HEK293 (cell line): Measurements from ENCODE around the gene ACOT9.

Source experiments
- CTCF ChIA-PET: fragments of 350-600 bp; formaldehyde crosslinking; extraction: SDS; loops from one replicate; lab custom pipeline; 2021; ENCODE audit warnings: antibody characterized with exemption; lab: Yijun Ruan, JAX
- POLR2A ChIA-PET: fragments of 300-600 bp; formaldehyde crosslinking; extraction: SDS; loops from one replicate; lab custom pipeline; 2020; ENCODE audit warnings: antibody characterized with exemption, inconsistent platforms; lab: Yijun Ruan, JAX
- H3K27ac ChIP-seq: fragments of 200-500 bp; sonication (Bioruptor generic); 2 replicates; pipeline ENCODE4 v1.5.1; 2014; ENCODE audit warnings: low read depth, low read length, control low read depth, inconsistent platforms; ENCODE audit errors: extremely low read depth
- H3K36me3 ChIP-seq, 2 experiments: fragments of 200-500 bp in 1 of 2; sonication (Bioruptor generic) in 1 of 2; 1 replicate in 1 of 2; 2 replicates in 1 of 2; pipeline ENCODE4 v1.5.1; 2014 to 2017; ENCODE audit warnings: inconsistent platforms in 2 of 2, low read length in 2 of 2; ENCODE audit not compliant: control insufficient read depth in 2 of 2, insufficient read depth in 1 of 2
- H3K4me1 ChIP-seq: fragments of 200-500 bp; sonication (Bioruptor generic); 2 replicates; pipeline ENCODE4 v1.5.1; 2014; ENCODE audit warnings: mild to moderate bottlenecking, low read length, inconsistent platforms; ENCODE audit not compliant: control insufficient read depth, insufficient read depth
- H3K4me3 ChIP-seq: 2 replicates; pipeline ENCODE4 v1.5.1; 2011; ENCODE audit warnings: low read depth, mild to moderate bottlenecking, control low read depth, low read length, moderate library complexity
- H3K9me3 ChIP-seq: fragments of 200-500 bp; sonication (Bioruptor generic); 2 replicates; pipeline ENCODE4 v1.5.1; 2014; ENCODE audit warnings: low read depth, low read length, inconsistent platforms; ENCODE audit not compliant: control insufficient read depth, insufficient read depth
- GFI1B ChIP-seq: fragments of 450-650 bp; formaldehyde crosslinking; IDR thresholded peaks from 2 replicates; pipeline ENCODE4 v1.5.1; 2016; ENCODE audit warnings: missing biosample characterization, missing genetic modification characterization
- HOXA7 ChIP-seq: sonication (generic); formaldehyde crosslinking; IDR thresholded peaks from 2 replicates; pipeline ENCODE4 v1.8.1; 2022; ENCODE audit warnings: missing genetic modification reagents, borderline replicate concordance
- RBAK ChIP-seq: fragments of 450-650 bp; formaldehyde crosslinking; IDR thresholded peaks from 2 replicates; pipeline ENCODE4 v1.5.1; 2016; ENCODE audit warnings: missing biosample characterization, missing genetic modification characterization
- SCRT1 ChIP-seq: fragments of 450-650 bp; formaldehyde crosslinking; IDR thresholded peaks from 2 replicates; pipeline ENCODE4 v1.5.1; 2016; ENCODE audit warnings: missing biosample characterization, missing genetic modification characterization, borderline replicate concordance
- TCF7L2 ChIP-seq: IDR thresholded peaks from 2 replicates; pipeline ENCODE4 v1.6.1; 2011; ENCODE audit warnings: low read depth, mild to moderate bottlenecking, inconsistent platforms, low read length, moderate library complexity, borderline replicate concordance
- YY1 ChIP-seq: fragments of 450-650 bp; formaldehyde crosslinking; IDR thresholded peaks from 2 replicates; pipeline ENCODE4 v1.5.1; 2018; ENCODE audit warnings: missing biosample characterization, missing genetic modification characterization
- ZNF350 ChIP-seq: fragments of 450-650 bp; formaldehyde crosslinking; IDR thresholded peaks from 2 replicates; pipeline ENCODE4 v1.5.0; 2017; ENCODE audit warnings: missing biosample characterization, mild to moderate bottlenecking, missing genetic modification characterization
- ZNF404 ChIP-seq: fragments of 450-650 bp; formaldehyde crosslinking; IDR thresholded peaks from 2 replicates; pipeline ENCODE4 v1.5.1; 2017; ENCODE audit warnings: missing biosample characterization, missing genetic modification characterization
- ZNF423 ChIP-seq: fragments of 450-650 bp; formaldehyde crosslinking; IDR thresholded peaks from 2 replicates; pipeline ENCODE4 v1.5.1; 2016; ENCODE audit warnings: missing biosample characterization, missing genetic modification characterization
- ZNF473 ChIP-seq: fragments of 450-650 bp; formaldehyde crosslinking; IDR thresholded peaks from 2 replicates; pipeline ENCODE4 v1.5.1; 2017; ENCODE audit warnings: missing biosample characterization, missing genetic modification characterization
- ZNF561 ChIP-seq: fragments of 450-650 bp; IDR thresholded peaks from 2 replicates; pipeline ENCODE4 v1.5.1; 2018; ENCODE audit warnings: missing biosample characterization, missing genetic modification characterization, borderline replicate concordance
- ZNF585B ChIP-seq: fragments of 450-650 bp; formaldehyde crosslinking; IDR thresholded peaks from 2 replicates; pipeline ENCODE4 v1.5.1; 2016; ENCODE audit warnings: missing biosample characterization, missing genetic modification characterization
- ZNF654 ChIP-seq: fragments of 450-650 bp; formaldehyde crosslinking; IDR thresholded peaks from 2 replicates; pipeline ENCODE4 v1.5.1; 2016; ENCODE audit warnings: low read depth, missing biosample characterization, missing genetic modification characterization
- ZNF658 ChIP-seq: fragments of 450-650 bp; formaldehyde crosslinking; IDR thresholded peaks from 2 replicates; pipeline ENCODE4; 2016; ENCODE audit warnings: missing biosample characterization, missing genetic modification characterization
- ZNF677 ChIP-seq: fragments of 450-650 bp; IDR thresholded peaks from 2 replicates; pipeline ENCODE4 v1.5.0; 2018; ENCODE audit warnings: missing biosample characterization, mild to moderate bottlenecking, missing genetic modification characterization, moderate library complexity
- ZNF785 ChIP-seq: fragments of 450-650 bp; formaldehyde crosslinking; IDR thresholded peaks from 2 replicates; pipeline ENCODE4 v1.5.1; 2016; ENCODE audit warnings: missing biosample characterization, missing genetic modification characterization
- ZSCAN23 ChIP-seq: fragments of 450-650 bp; formaldehyde crosslinking; IDR thresholded peaks from 2 replicates; pipeline ENCODE4 v1.5.1; 2016; ENCODE audit warnings: missing biosample characterization, missing genetic modification characterization
- TF ChIP-seq, protein P1 (sequence below): fragments of 450-650 bp; formaldehyde crosslinking; IDR thresholded peaks from 2 replicates; pipeline ENCODE4 v1.5.1; 2016; ENCODE audit warnings: missing biosample characterization, missing genetic modification characterization
- TF ChIP-seq, protein P2 (sequence below): fragments of 450-650 bp; formaldehyde crosslinking; IDR thresholded peaks from 2 replicates; pipeline ENCODE4 v1.5.1; 2016; ENCODE audit warnings: missing biosample characterization, missing genetic modification characterization
- TF ChIP-seq, protein P3 (sequence below): fragments of 450-650 bp; formaldehyde crosslinking; IDR thresholded peaks from 2 replicates; pipeline ENCODE4 v1.5.1; 2016; ENCODE audit warnings: missing biosample characterization, missing genetic modification characterization
- TF ChIP-seq, protein P4 (sequence below): fragments of 450-650 bp; IDR thresholded peaks from 2 replicates; pipeline ENCODE4 v1.5.1; 2018; ENCODE audit warnings: missing biosample characterization, mild to moderate bottlenecking, missing genetic modification characterization

ACOT9 gene

DNA sequence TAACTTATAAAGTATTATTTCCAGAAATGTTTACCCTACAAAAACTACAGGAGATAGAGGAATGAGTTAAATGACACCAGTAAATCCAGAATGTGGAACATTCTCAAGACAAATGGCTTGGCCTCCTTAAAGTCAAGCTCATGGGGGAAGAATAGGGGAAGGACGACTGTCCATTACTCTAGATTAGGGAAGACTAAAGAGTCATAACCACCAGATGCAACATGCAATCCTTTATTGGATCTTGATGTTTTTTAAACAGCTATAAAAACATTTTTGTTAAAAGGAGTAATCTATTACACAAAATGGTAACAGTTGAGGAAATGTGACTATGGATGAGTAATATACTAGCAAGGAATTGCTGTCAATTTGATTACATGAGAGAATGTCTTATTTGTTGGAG is 11.1 kb downstream of the ACOT9 start:
- Histone ChIP-seq H3K9me3 (no peaks in the 10 kb centered on the region), H3K4me3 (no peak overlapping the region), H3K4me1 (no peaks in the 10 kb centered on the region), H3K27ac (no peak overlapping the region), H3K36me3 (peaks cover 0 to 33% of the 10 kb centered on the region in 2 experiments; a peak in 2 of 3 replicates)
- ChIA-PET CTCF (no interaction called here), POLR2A (interaction anchor here (0.6 kb wide), 1 partner anchor 67 kb away, joined by 3 read pairs; no protein-coding TSS in a partner anchor)
- TF ChIP-seq, protein P1, sequence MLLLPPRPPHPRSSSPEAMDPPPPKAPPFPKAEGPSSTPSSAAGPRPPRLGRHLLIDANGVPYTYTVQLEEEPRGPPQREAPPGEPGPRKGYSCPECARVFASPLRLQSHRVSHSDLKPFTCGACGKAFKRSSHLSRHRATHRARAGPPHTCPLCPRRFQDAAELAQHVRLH = no peak
- no peak for TF ChIP-seq ZNF350 (tag by site-specific recombination)
- no peak for TF ChIP-seq ZNF561
- no peak for TF ChIP-seq ZNF423 (tag by site-specific recombination)
- TF ChIP-seq ZNF654 (tag by site-specific recombination) = no peak
- TF ChIP-seq, protein P2, sequence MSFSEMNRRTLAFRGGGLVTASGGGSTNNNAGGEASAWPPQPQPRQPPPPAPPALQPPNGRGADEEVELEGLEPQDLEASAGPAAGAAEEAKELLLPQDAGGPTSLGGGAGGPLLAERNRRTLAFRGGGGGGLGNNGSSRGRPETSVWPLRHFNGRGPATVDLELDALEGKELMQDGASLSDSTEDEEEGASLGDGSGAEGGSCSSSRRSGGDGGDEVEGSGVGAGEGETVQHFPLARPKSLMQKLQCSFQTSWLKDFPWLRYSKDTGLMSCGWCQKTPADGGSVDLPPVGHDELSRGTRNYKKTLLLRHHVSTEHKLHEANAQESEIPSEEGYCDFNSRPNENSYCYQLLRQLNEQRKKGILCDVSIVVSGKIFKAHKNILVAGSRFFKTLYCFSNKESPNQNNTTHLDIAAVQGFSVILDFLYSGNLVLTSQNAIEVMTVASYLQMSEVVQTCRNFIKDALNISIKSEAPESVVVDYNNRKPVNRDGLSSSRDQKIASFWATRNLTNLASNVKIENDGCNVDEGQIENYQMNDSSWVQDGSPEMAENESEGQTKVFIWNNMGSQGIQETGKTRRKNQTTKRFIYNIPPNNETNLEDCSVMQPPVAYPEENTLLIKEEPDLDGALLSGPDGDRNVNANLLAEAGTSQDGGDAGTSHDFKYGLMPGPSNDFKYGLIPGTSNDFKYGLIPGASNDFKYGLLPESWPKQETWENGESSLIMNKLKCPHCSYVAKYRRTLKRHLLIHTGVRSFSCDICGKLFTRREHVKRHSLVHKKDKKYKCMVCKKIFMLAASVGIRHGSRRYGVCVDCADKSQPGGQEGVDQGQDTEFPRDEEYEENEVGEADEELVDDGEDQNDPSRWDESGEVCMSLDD (tag by site-specific recombination) = no peak
- TF ChIP-seq ZNF658 (tag by site-specific recombination) = no peak
- TF ChIP-seq GFI1B (tag by site-specific recombination) = no peak
- TF ChIP-seq HOXA7 (CRISPR knock-in tag) = no peak
- no peak for TF ChIP-seq YY1 (tag by site-specific recombination)
- TF ChIP-seq TCF7L2 = no peak
- TF ChIP-seq ZNF585B (tag by site-specific recombination) = no peak
- TF ChIP-seq, protein P3, sequence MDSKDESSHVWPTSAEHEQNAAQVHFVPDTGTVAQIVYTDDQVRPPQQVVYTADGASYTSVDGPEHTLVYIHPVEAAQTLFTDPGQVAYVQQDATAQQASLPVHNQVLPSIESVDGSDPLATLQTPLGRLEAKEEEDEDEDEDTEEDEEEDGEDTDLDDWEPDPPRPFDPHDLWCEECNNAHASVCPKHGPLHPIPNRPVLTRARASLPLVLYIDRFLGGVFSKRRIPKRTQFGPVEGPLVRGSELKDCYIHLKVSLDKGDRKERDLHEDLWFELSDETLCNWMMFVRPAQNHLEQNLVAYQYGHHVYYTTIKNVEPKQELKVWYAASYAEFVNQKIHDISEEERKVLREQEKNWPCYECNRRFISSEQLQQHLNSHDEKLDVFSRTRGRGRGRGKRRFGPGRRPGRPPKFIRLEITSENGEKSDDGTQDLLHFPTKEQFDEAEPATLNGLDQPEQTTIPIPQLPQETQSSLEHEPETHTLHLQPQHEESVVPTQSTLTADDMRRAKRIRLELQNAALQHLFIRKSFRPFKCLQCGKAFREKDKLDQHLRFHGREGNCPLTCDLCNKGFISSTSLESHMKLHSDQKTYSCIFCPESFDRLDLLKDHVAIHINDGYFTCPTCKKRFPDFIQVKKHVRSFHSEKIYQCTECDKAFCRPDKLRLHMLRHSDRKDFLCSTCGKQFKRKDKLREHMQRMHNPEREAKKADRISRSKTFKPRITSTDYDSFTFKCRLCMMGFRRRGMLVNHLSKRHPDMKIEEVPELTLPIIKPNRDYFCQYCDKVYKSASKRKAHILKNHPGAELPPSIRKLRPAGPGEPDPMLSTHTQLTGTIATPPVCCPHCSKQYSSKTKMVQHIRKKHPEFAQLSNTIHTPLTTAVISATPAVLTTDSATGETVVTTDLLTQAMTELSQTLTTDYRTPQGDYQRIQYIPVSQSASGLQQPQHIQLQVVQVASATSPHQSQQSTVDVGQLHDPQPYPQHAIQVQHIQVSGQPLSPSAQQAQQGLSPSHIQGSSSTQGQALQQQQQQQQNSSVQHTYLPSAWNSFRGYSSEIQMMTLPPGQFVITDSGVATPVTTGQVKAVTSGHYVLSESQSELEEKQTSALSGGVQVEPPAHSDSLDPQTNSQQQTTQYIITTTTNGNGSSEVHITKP = no peak
- no peak for TF ChIP-seq ZNF404 (tag by site-specific recombination)
- TF ChIP-seq RBAK (tag by site-specific recombination) = no peak
- no peak for TF ChIP-seq ZSCAN23 (tag by site-specific recombination)
- TF ChIP-seq SCRT1 = no peak
- TF ChIP-seq, protein P4, sequence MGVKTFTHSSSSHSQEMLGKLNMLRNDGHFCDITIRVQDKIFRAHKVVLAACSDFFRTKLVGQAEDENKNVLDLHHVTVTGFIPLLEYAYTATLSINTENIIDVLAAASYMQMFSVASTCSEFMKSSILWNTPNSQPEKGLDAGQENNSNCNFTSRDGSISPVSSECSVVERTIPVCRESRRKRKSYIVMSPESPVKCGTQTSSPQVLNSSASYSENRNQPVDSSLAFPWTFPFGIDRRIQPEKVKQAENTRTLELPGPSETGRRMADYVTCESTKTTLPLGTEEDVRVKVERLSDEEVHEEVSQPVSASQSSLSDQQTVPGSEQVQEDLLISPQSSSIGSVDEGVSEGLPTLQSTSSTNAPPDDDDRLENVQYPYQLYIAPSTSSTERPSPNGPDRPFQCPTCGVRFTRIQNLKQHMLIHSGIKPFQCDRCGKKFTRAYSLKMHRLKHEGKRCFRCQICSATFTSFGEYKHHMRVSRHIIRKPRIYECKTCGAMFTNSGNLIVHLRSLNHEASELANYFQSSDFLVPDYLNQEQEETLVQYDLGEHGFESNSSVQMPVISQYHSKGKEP (tag by site-specific recombination) = no peak
- no peak for TF ChIP-seq ZNF785 (tag by site-specific recombination)

DNA sequence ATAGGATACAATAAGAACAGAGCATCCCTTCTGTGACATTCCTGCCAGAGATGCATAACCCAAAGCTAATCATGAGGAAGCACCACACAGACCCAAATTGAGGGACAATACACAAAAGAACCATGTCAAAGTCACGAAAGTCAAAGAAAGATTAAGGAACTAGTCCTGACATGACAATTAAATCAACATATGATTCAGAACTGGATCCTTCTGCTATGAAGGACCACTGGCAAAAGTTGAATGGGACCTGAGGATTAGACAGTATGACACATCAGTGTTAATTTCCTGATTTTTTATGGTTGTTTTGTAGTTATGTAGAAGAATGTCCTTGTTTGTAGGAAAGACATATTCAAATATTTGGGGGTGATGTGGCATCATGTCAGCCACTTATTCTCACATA is 13.9 kb downstream of the ACOT9 start:
- CTCF ChIA-PET = interaction anchor here (0.5 to 1.0 kb wide), 3 partner anchors 51 to 1006 kb away, joined by 4 to 7 read pairs (median 5); no protein-coding TSS in a partner anchor
- POLR2A ChIA-PET = no interaction called here
- peaks cover 5 to 39% of the 10 kb centered on the region in 2 experiments; a peak in 2 of 3 replicates for H3K36me3 ChIP-seq

More for the DNA sequence above, 13.9 kb downstream of the ACOT9 start:
- TF ChIP-seq ZNF473 (tag by site-specific recombination) (no peak), ZNF677 (peak; percentile 59; the same call in 1 of the 2 replicates)
- TF ChIP-seq, all 188 proteins: peak for 1
- Histone ChIP-seq H3K9me3 (no peaks in the 10 kb centered on the region), H3K4me3 (no peak overlapping the region), H3K27ac (no peak overlapping the region), H3K4me1 (no peaks in the 10 kb centered on the region)
